IMR-90 (cell line): ENCODE data around the gene PIP5K1C. TPM values are rescaled to one million over a fixed set of nuclear protein-coding genes. Genes with fewer than 3 reads are reported as not detected.

Experiments used
- ATAC-seq: fragments of 200-7000 bp; cut with Tn5 transposase; 2 replicates; pipeline ENCODE4 v1.9.1; 2020; ENCODE audit warnings: low read depth, mild to moderate bottlenecking, moderate library complexity
- BruUV-seq: library from RNA; stranded (reverse); fragments of 400-500 nt; replicated peaks from 2 replicates; lab custom pipeline; 2021; lab: Mats Ljungman, UMichigan
- CTCF ChIA-PET: fragments of 300-600 bp; formaldehyde crosslinking; extraction: SDS; loops from one replicate; lab custom pipeline; 2021; ENCODE audit warnings: antibody characterized with exemption; lab: Yijun Ruan, JAX
- POLR2A ChIA-PET: fragments of 300-600 bp; sonication (Branson Sonifier 250); formaldehyde crosslinking; loops from one replicate; lab custom pipeline; 2022; ENCODE audit warnings: antibody characterized with exemption; ENCODE audit not compliant: unreplicated experiment; lab: Charles Lee
- DNase-seq: peaks from one replicate; pipeline ENCODE4 v3.0.0; 2013
- H2AFZ ChIP-seq: replicated peaks from 2 replicates; pipeline ENCODE3; 2013; ENCODE audit warnings: low read length, mild to moderate bottlenecking; ENCODE audit not compliant: poor library complexity
- H2AK5ac ChIP-seq: 2 replicates; pipeline ENCODE4 v1.6.1; 2013; ENCODE audit warnings: low read depth, low read length, inconsistent platforms
- H2AK9ac ChIP-seq: replicated peaks from 2 replicates; pipeline ENCODE3; 2013; ENCODE audit warnings: mild to moderate bottlenecking, low read depth, low read length, moderate library complexity; ENCODE audit not compliant: poor library complexity
- H2BK120ac ChIP-seq: 2 replicates; pipeline ENCODE4 v1.6.1; 2013; ENCODE audit warnings: low read depth, low read length, inconsistent platforms
- H2BK15ac ChIP-seq: 3 replicates; pipeline ENCODE4 v1.6.1; 2013; ENCODE audit warnings: low read depth, low read length, inconsistent platforms
- H2BK20ac ChIP-seq: 2 replicates; pipeline ENCODE4 v1.6.1; 2013; ENCODE audit warnings: low read depth, mild to moderate bottlenecking, inconsistent platforms, low read length, moderate library complexity
- H2BK5ac ChIP-seq: 2 replicates; pipeline ENCODE4 v1.6.1; 2013; ENCODE audit warnings: mild to moderate bottlenecking, low read depth, low read length, inconsistent platforms; ENCODE audit not compliant: poor library complexity, severe bottlenecking
- H3K14ac ChIP-seq: replicated peaks from 2 replicates; pipeline ENCODE4 v1.6.1; 2013; ENCODE audit warnings: low read depth, low read length, inconsistent platforms
- H3K18ac ChIP-seq: 2 replicates; pipeline ENCODE4 v1.6.1; 2013; ENCODE audit warnings: low read depth, low read length, control low read depth
- H3K23ac ChIP-seq: 2 replicates; pipeline ENCODE4 v1.6.1; 2013; ENCODE audit warnings: low read depth, low read length, inconsistent platforms
- H3K27ac ChIP-seq: 2 replicates; pipeline ENCODE4 v1.5.1; 2013; ENCODE audit warnings: mild to moderate bottlenecking, control low read depth, low read length; ENCODE audit not compliant: insufficient read depth
- H3K27me3 ChIP-seq: 2 replicates; pipeline ENCODE4 v1.6.1; 2013; ENCODE audit warnings: low read length; ENCODE audit not compliant: control insufficient read depth, insufficient read depth
- H3K36me3 ChIP-seq: 2 replicates; pipeline ENCODE4 v1.6.1; 2013; ENCODE audit warnings: low read length, mixed read lengths; ENCODE audit not compliant: control insufficient read depth, insufficient read depth
- H3K4ac ChIP-seq: 2 replicates; pipeline ENCODE4 v1.6.1; 2013; ENCODE audit warnings: low read depth, low read length, inconsistent platforms
- H3K4me1 ChIP-seq: 2 replicates; pipeline ENCODE4 v1.6.1; 2013; ENCODE audit warnings: low read length, mixed read lengths; ENCODE audit not compliant: control insufficient read depth, insufficient read depth
- H3K4me2 ChIP-seq: 2 replicates; pipeline ENCODE4 v1.6.1; 2013; ENCODE audit warnings: low read depth, mild to moderate bottlenecking, control low read depth, low read length, moderate library complexity
- H3K4me3 ChIP-seq: 2 replicates; pipeline ENCODE4 v1.5.1; 2013; ENCODE audit warnings: low read depth, mild to moderate bottlenecking, control low read depth, low read length, moderate library complexity; ENCODE audit not compliant: insufficient read depth
- H3K56ac ChIP-seq: 2 replicates; pipeline ENCODE4 v1.6.1; 2013; ENCODE audit warnings: low read length, inconsistent platforms; ENCODE audit not compliant: insufficient read depth; ENCODE audit errors: extremely low read depth
- H3K79me1 ChIP-seq, 2 experiments: 2 replicates each; pipeline ENCODE4 v1.6.1; 2013; ENCODE audit warnings: low read length in 2 of 2, inconsistent platforms in 1 of 2, low read depth in 1 of 2
- H3K9ac ChIP-seq: 2 replicates; pipeline ENCODE4 v1.6.1; 2013; ENCODE audit warnings: low read depth, low read length, control low read depth
- H3K9me1 ChIP-seq: 2 replicates; pipeline ENCODE4 v1.6.1; 2013; ENCODE audit warnings: low read length, inconsistent platforms; ENCODE audit not compliant: insufficient read depth
- H3K9me3 ChIP-seq: 2 replicates; pipeline ENCODE4 v1.6.1; 2013; ENCODE audit warnings: low read length; ENCODE audit not compliant: control insufficient read depth, insufficient read depth
- H4K20me1 ChIP-seq: 2 replicates; pipeline ENCODE4 v1.6.1; 2013; ENCODE audit warnings: low read length, inconsistent platforms; ENCODE audit not compliant: insufficient read depth
- H4K5ac ChIP-seq: 2 replicates; pipeline ENCODE4 v1.6.1; 2013; ENCODE audit warnings: mild to moderate bottlenecking, low read depth, low read length, control low read depth
- H4K8ac ChIP-seq, 2 experiments: 2 replicates each; pipeline ENCODE4 v1.6.1; 2013; ENCODE audit warnings: low read depth in 2 of 2, low read length in 2 of 2, control low read depth in 1 of 2, inconsistent platforms in 1 of 2
- H4K91ac ChIP-seq: 2 replicates; pipeline ENCODE4 v1.6.1; 2013; ENCODE audit warnings: low read depth, low read length, inconsistent platforms; ENCODE audit not compliant: insufficient read depth
- CHD1 ChIP-seq: IDR thresholded peaks from 2 replicates; pipeline ENCODE4 v1.6.1; 2012; ENCODE audit warnings: low read depth, low read length, improper control_type of control experiment
- ELK1 ChIP-seq: fragments of 150-350 bp; IDR thresholded peaks from 2 replicates; pipeline ENCODE4 v1.6.1; 2016; ENCODE audit warnings: low read depth, mild to moderate bottlenecking, low read length, moderate library complexity, borderline replicate concordance
- MAFK ChIP-seq: IDR thresholded peaks from 2 replicates; pipeline ENCODE4 v1.6.1; 2012; ENCODE audit warnings: low read depth, low read length, improper control_type of control experiment
- RCOR1 ChIP-seq: IDR thresholded peaks from 2 replicates; pipeline ENCODE4 v1.6.1; 2012; ENCODE audit warnings: mild to moderate bottlenecking, low read length, improper control_type of control experiment; ENCODE audit not compliant: insufficient replicate concordance
- WGBS, 2 experiments: methylation state at CpG; one replicate each; pipeline versions ENCODE4 v1.1.5 to v1.1.7; 2013; ENCODE audit warnings: missing lambda C conversion rate in 2 of 2; ENCODE audit not compliant: insufficient read length in 1 of 2; ENCODE audit errors: extremely low coverage in 2 of 2; 5-methylcytosine and 5-hydroxymethylcytosine counted together
- dilution Hi-C: fragments of 300-500 bp; cut with HindIII; formaldehyde crosslinking; loops from one replicate; pipeline ENCODE4 v1.14.3; 2018; ENCODE audit warnings: low sequenced_read_pairs; ENCODE audit not compliant: unreplicated experiment
- in situ Hi-C: fragments of 300-500 bp; cut with MboI; formaldehyde crosslinking; loops from 3 replicates; pipeline ENCODE4 v1.14.3; 2019; ENCODE audit warnings: low sequenced_read_pairs, inconsistent platforms, mixed read lengths
- intact Hi-C: fragments of 100-400 bp; cut with micrococcal nuclease; formaldehyde crosslinking; loops from 2 replicates; pipeline ENCODE4 v1.10.0; 2022
- polyA plus RNA-seq, 3 experiments: library from polyadenylated mRNA; depleted of rRNA; stranded (reverse); fragments of >200 nt; gene quantifications; 2 replicates each; pipeline ENCODE4 v1.2.3, GENCODE V29; 2012; ENCODE audit warnings: low replicate concordance in 1 of 3
- total RNA-seq: library from RNA; depleted of rRNA; stranded (reverse); fragments of >200 nt; gene quantifications from 2 replicates; pipeline ENCODE4 v1.2.3, GENCODE V29; 2012

The PIP5K1C gene
- total and polyA plus RNA-seq, 2 of the 4 experiments (the other 2 are of a cell fraction): 13.6 to 23.3 TPM

DNA sequence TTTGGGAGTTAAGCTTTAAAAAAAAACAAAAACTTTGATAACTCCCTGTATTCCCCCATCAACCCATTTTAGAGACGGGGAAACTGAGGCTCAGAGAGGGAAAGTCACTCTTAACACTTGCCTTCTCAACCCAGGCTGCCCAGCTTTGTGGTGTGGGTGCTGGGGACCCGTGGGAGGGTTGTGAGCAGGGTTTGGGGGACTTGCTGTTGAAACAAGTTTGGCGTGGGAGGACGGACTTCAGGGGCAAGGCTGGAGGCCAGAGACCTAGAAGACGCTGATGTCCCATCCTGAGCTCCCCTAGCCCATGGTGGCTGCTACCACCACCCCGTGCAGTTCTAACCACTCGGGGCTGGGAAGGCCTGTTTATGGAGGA, 72.9 kb downstream of the PIP5K1C start:
- peak overlapping the region; percentile 84 for H3K4me2 ChIP-seq
- POLR2A ChIA-PET: no interaction called here
- peaks cover 6% of the 10 kb centered on the region; the same call in 1 of the 2 replicates for H3K4me1 ChIP-seq
- H2BK15ac ChIP-seq: no peak overlapping the region
- no peaks in the 10 kb centered on the region for H3K9me3 ChIP-seq
- no CpG with 5 or more reads among the region's 7 CpGs for WGBS, 2 experiments
- no peak overlapping the region for H3K18ac ChIP-seq
- CTCF ChIA-PET: no interaction called here
- H2AFZ ChIP-seq: peak overlapping the region; percentile 99
- in situ Hi-C loops: no loop called here
- intact Hi-C loops: loop anchor here (5.0 kb wide), 1 partner anchor 120 kb away; the partner anchor contains the start of gene FZR1
- H4K91ac ChIP-seq: no peak overlapping the region
- H3K23ac ChIP-seq: no peak overlapping the region
- no peak overlapping the region for H2BK120ac ChIP-seq
- peaks cover 11 to 34% of the 10 kb centered on the region in 2 experiments; a peak in 3 of 4 replicates for H3K79me1 ChIP-seq
- H2BK5ac ChIP-seq: no peak overlapping the region
- peak overlapping the region; percentile 35; the same call in 1 of the 2 replicates for H2AK5ac ChIP-seq
- H3K9ac ChIP-seq: no peak overlapping the region
- DNase-seq: no peak
- H3K56ac ChIP-seq: no peak overlapping the region
- peak overlapping the region; percentile 19; the same call in 1 of the 2 replicates for H3K4me3 ChIP-seq
- dilution Hi-C loops: no loop called here
- H3K27me3 ChIP-seq: no peaks in the 10 kb centered on the region
- H3K27ac ChIP-seq: no peak overlapping the region
- peak overlapping the region; percentile 22; the same call in 1 of the 2 replicates for H3K4ac ChIP-seq
- H3K14ac ChIP-seq: no peak overlapping the region
- no TSS peak for BruUV-seq
- no peak for ATAC-seq
- H4K5ac ChIP-seq: peak overlapping the region; percentile 30; the same call in 1 of the 2 replicates
- peaks cover 3% of the 10 kb centered on the region; the same call in 1 of the 2 replicates for H3K9me1 ChIP-seq
- peaks cover 21% of the 10 kb centered on the region for H3K36me3 ChIP-seq
- H2AK9ac ChIP-seq: peak overlapping the region; percentile 100
- no peak overlapping the region for H2BK20ac ChIP-seq
- H4K8ac ChIP-seq: peak overlapping the region; percentile 63 to 79
- TF ChIP-seq RCOR1 (peak; percentile 90), CHD1 (no peak), MAFK (no peak), ELK1 (no peak)
- H4K20me1 ChIP-seq: peaks cover 19% of the 10 kb centered on the region
